Endometrial microvascular endothelial cells (primary cell): Measurements from ENCODE around the gene GOLGA7B. TPM values are rescaled to one million over a fixed set of nuclear protein-coding genes. Genes with fewer than 3 reads are reported as not detected.

Experiments used
- in situ Hi-C: cut with HindIII; loops from 2 replicates; pipeline ENCODE4 v1.10.0; 2017; ENCODE audit warnings: low sequenced_read_pairs, low pct_unique_long_range_greater_than_20kb; ENCODE audit errors: inconsistent ontology term
- total RNA-seq: library from RNA; depleted of rRNA; stranded (reverse); fragments of >200 nt; gene quantifications from one replicate; pipeline ENCODE4 v1.2.3, GENCODE V29; 2015; ENCODE audit errors: inconsistent ontology term

The GOLGA7B gene
- total RNA-seq, 1 donor from 2014 or later: not detected

DNA sequence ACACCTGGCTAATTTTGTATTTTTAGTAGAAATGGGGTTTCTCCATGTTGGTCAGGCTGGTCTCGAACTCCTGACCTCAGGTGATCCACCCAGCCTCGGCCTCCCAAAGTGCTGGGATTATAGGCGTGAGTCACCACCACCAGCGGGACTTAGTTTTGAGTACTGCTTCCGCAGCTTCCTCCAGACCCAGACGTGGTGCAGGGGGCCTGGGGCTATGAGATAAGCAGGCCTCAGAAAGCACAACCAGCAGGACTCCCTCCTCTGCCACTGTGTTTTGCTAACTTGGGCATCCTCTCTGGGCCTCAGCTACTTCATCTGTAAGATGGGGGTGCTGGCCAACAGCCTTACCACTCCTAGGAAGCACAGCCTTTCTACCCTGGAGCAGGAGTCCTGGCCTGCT lies 37.8 kb downstream of the GOLGA7B start:
- in situ Hi-C loops: no loop called here

DNA sequence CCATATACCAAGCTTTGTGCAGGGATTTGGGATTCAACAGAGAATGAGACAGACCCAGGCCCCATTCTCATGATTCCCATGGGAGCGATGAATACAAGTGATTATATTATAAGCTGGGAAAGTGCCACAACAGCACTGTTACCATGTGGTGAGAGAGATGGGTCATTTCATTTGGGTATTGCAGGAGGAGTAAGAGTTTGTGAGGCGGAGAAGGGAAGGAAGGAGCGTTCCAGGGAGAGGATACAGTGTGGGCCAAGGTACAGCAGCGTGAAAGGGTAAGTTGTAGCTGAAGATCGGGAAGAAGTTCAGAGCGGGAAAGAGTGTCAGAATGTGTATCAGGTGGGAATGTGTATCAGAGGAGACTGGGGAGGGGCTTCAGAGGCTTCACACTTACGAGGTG lies 38.5 kb downstream of the GOLGA7B start:
- in situ Hi-C loops: no loop called here

DNA sequence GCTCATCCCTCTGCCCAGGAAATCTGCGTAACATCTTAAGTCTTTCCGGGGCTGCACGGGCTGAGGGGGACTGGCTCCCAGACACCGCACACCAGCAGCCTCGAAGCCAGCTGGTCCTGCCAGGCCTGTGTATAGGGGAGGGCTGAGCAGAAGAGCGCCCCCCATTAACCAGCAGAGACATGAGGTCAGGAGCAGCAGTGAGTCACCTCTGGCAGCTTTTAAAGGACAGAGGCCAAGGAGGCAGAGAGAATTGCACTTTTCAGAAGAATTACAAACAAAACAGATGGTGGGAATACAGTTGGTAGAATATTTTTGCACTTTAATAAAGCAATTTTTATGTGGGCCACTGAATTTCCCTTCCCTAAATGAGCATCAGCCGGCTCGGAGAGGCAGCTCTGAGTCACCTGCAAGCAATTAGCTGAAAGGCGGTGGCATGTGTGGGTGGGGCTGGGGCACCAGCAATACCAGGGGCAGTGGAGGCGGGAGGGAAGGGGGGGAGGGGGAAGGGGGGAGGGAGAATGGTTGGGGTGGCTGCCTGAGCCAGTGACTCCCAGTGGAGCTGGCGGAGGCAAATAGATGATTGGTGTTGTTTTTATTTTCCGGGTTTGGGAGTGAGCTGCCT lies 39.1 kb downstream of the GOLGA7B start:
- in situ Hi-C loops: no loop called here

DNA sequence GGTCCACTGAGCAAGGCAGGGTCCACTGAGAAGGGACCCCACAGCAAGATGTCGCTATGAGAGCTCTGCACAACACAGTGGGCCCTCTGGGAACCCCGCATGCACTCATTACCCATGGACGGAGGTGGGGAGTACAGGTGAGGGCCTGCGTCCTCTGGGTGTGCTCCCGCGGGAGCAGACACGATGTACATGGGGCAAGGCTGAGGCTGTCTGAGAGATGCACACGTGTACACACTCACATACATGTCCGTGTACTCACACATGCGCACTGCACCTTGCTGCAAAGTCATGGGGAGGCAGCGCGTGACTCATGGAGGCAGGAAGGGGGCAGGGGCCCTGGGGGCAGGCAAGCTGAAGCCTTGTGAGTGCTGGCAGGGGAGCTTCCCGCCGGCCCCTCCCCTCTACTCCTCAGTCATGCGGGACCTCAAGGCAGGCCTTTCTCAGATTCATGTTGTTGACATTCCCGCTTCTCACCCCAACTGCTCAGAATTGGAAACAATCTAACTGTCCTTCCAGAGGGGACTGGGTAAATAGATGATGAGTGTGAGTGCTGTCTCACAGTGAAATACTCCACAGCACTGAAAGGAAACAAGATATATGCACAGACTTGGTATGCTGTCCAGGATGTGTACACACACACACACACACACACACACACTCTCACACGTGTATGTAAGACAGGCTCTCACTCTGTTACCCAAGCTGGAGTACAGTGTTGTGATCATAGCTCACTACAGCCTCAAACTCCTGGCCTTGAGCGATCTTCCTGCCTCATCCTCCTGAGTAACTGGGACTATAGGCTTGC lies 40.0 kb downstream of the GOLGA7B start:
- in situ Hi-C loops: no loop called here

DNA sequence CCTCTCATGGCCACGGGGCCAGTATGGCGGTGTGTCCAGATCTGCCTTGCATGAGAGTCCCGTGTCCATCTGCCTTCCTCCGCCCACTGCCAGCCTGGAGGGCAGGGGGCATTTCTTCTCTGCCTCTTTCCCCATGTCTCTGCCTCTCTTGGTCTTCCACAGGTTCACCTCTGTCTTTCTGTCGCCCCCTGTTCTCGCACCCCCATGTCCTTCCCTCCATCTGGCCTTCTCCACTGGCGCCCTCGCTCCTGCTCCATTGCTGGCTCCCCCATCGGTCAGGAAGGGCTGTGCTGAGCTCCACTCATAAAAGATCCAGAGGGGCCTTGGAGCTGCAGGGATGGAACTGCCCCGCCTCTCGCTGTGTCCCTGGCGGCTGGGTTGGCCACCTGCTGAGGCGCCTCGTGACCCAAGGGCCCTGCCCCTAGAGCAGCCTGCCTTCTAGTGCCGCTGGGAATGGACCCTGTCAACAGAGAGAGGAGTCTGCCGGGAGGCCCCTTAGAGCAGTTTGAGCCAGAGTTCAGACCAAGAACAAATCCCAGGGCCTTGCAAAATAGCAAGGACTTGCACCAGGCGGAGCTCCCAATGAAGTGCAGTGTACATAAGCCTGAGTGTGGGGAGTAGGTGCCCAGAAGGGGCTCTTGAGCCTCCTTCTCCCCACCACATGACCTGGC lies 42.0 kb downstream of the GOLGA7B start:
- in situ Hi-C loops: no loop called here

DNA sequence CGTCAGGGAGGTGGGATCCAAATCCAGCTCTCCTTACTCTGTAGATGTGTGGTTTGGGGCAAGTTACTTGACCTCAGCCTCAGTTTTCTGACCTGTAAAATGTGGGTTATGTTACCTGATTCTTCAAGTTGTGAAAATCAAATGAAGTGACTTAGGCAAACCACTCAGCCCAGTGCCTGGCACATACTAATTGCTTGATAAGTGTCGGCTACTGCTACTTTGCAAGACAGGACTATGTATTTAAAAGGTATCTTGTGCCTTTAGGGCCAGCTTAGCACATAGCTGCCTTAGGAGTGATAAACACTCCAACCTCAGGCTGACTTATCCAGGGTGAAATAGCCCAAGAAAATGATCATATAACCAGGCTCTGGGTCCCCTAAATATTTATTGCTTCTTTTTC lies 42.9 kb downstream of the GOLGA7B start:
- in situ Hi-C loops: no loop called here

DNA sequence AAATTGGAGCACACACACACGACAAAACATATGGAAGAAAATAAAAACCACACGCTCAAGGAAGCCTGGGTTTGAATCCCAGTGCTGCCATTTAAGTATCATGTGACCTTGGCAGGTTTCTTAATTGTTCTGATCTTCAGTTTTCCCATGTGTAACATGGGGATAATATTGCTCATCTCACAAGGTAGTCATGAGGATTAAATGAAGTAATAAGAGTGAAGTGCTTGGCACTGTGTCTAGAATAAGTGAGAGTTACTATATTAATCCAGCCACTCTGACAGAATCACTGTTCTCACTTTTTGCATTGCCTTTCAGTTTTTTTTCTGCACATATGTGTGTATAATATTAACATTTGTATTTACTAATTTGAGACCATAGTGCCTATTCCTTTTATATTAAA lies 43.3 kb downstream of the GOLGA7B start:
- in situ Hi-C loops: no loop called here

DNA sequence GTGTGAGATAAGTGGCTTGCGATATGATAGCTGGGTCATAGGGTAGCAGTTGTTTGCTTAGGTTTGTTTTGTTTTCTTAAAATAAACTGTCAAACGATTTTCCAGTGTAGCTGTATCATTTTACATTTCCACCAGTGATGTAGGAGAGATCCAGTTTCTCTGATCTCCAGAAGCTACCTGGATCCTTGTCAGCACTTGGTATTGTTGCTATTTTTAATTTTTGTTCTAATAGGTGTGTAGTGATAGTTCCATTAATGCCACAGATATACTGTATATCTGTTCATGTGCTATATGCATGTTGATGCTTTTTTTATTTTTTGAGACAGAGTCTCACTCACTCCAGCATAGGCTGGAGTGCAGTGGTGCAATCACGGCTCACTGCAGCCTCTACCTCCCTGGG lies 44.4 kb downstream of the GOLGA7B start:
- in situ Hi-C loops: no loop called here

DNA sequence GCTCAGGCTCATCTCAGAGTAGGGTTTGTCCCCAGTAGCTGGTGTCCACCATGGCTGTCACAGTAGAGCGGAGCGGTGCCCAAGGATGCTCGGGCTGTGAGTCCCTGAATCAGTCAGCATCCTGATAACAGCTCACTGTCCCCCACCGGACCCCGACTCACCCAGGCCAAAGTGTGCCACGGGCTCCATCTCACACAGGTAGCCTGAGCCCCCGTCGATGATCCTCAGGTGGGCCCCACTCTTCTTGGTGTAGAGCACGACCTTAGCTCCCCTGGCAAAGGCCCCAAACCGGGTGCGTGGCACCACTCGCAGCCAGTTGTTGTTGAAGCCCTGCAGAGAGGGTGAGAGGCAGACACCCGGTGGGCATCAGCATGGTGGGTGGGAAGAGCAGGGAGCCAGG lies 45.4 kb downstream of the GOLGA7B start:
- in situ Hi-C loops: no loop called here

DNA sequence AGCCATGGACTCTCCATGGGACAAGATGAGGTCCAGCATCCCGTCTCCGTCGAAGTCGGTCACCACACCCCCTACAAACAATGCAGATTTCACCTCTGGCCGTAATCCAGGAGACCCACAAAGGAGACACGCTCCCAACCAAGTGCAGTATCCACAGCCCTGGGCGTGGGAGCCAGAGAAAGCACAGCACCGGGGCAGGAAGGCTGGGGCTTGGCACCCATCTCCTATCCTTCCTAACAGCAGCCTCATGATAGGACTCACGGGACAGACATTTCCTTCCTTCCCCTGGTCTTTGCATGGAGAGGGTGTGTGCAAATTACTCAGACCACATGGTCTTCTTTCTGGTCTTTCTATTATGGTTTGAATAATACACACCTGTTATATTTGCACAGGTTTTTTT lies 46.3 kb downstream of the GOLGA7B start:
- in situ Hi-C loops: no loop called here

DNA sequence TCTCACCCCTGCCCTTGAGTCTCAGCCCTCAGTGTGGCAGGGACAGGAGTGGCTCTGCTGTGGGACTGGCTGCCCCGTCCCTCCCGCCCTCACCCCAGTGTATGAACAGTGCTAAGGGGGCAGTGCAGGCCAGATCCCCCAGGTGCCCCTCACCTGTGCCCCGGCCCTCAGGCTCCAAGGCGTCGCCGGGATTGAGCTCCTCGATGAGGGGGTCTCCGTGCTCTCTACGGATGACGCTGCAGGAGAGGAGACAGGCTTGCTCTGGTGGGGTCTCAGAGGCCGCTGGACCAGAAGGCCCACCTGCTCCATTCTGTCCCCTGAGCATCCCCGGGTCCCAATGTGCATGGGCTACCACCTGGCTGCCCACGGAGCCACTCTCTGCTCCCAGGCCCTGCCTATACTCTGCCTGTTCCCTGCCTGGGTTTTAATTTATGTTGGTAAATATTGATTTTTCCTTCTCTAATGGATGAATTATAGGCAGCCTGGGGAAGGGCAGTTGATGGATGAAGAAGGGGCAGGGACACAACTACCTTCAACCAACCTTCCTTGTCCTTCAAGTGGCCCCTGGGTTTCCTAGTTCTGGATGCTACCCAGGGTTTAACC lies 47.2 kb downstream of the GOLGA7B start:
- in situ Hi-C loops: no loop called here

DNA sequence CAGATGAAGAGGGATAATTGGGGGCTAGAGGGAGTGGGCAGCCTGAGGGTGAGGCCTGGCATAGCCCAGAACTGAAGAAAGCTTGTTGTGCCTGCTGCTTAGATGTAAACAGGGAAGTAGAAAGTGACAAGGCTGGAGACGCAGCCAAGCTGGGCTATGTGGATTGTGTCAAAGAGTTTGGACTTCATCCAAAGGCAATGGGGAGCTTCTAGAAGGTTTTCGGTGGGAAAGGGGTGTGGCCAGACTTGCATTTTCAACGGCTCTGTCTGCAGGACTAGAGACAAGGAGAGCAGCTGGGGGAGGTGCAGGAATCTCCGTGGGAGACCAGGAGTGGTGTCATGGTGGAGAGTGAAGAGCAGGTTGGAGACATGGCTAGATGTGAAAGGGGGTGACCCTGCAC lies 48.8 kb downstream of the GOLGA7B start:
- in situ Hi-C loops: no loop called here

DNA sequence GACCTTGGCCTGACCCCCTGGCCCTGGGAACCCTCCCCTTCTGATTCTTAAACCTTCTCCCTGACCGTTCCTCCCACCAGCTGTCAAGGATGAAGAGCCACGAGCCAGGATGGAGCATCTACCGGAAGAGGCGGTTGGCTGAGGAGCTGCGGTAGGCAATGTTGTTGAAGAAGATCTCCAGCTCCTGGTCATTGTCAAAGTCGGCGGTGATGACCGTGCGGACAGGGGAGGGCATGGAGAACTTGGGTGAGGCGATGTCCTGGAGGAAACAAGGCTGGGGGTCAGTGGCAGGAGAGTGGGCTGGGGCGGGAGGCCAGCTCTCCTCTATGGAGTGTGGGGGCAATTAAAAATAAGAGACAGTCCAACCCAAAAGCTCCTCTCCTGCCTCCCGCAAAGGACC lies 51.7 kb downstream of the GOLGA7B start:
- in situ Hi-C loops: no loop called here

DNA sequence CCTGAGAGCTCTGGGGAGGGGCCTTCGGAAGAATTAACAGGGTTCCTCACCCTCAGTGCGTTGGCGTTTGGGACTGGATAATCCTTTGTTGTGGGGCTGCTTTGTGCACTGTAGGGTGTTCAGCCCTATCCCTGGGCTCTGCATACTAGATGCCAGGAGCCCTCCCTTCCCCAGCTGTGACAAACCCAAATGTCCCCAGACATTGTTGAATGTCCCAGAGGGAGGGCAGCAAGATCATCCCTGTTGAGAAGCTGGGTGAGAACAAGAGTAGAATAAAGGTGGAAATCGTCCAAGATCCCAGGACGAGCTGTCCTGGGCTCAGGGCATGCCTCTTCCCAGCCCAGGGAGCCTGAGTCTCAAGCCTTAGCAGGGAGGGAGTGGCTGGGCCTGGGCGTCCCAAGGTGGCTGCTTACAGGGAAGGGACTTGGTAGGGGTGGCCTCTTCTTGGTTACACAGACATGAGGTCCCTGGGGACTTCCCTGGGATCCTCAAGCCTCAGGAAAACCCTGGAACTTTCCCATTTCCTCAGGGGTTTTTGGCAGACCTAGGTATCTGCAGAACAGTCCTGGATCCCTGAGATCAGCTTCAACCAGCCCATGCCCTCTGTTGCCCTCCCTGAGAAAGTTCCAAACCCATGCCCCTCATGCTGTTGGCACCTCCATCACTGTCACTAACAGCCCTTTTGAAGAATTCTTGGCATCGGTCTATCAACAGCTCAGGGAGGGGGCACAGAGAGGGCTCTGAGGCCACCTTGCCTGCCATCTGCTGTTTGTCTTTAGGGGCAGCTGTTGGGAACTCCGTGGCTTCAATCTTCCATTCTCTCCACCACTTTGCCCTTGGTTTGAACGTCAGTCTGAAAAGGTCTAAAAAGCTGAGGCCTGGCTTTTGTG lies 53.7 kb downstream of the GOLGA7B start:
- in situ Hi-C loops: no loop called here

DNA sequence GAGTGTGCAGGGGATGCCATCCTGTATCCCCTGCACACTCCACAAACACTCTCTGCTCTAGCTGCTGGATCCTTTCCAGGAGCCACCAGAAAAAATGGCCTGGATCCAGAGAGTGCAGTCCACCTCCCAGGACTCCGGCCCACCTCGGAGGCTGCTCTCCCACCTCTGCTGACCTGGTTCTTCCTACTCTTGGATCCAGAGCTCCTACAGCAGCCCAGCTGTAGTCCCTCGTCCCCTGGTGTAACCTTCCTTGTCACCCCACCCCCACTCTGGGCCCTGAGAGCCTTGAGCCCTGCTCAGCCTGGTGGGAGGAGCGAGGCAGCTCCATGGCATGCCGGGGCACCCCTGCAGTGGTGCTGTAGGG lies 54.4 kb downstream of the GOLGA7B start:
- in situ Hi-C loops: no loop called here

DNA sequence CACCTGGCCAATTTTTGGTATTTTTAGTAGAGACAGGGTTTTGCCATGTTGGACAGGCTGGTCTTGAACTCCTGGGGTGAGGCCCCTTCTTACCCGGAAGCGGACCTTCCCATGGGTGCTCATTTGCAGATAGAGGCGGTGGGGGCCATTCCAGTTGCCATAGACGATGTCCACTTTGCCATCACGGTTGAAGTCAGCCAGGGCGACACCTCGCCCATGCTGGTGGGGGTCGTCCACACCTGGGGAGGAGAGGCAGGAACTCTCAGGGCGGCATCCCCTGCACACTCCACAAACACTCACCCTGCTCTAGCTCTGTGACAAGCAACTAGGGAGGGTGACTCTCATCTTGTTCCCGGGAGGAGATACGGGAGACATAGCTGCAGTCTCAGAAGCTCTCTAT lies 54.9 kb downstream of the GOLGA7B start:
- in situ Hi-C loops: no loop called here

DNA sequence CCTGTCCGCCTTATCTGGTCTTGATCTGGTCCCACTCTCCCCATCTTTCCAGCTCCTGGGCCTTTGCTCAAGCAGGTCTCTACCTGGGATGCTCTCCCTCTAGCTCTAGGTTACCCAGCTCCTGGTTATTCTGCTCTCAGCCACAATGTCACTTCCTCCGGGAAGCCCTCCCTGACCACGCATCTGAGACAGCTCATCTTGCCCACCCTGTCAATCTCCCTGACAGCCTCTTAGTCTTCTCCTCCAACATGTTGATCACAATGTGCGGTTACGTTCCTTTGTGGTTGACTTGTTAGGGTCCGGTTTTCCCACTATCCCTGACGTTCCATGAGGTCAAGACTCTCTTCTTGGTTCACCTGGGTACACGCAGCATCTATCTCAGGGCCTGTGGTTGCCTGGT lies 55.6 kb downstream of the GOLGA7B start:
- in situ Hi-C loops: no loop called here

DNA sequence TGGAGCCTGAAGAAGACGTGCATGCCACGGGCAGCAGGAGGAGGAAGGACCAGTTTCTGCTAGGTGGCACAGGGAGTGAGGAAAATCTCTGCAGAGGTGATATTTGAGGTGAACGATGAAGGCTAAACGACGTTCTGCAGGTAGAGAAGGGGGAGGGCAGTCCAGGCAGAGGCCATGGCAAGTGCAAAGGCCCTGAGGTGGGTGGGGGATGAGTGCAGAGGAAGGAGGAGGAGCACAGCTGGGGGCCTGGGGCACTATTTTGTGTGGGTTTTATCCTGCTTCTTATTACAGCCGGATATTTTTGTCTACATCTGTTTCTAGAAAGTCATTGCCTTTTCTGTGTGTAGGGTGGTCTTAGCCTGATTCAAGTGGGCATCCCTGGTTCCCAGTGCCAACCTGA lies 57.6 kb downstream of the GOLGA7B start:
- in situ Hi-C loops: no loop called here

DNA sequence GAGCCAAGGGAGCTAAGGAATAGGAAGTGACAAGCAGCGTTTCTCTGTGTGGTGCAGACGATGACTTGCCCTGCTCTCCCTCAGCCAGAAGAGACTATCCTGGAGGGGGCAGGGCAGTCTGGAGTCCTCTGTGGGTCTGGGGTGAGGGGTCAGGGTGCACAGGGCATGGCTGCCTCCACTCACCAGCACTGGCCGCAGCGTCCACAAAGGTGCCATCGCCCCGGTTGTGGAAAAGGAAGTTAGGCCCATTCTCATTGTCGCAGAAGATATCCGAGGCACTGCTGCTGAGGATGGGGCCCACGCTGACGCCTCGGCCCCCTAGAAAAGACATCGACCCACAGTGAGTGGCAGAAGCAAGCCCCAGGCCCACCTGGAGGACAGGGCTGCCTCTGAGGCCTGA lies 58.2 kb downstream of the GOLGA7B start:
- in situ Hi-C loops: no loop called here
